Psoas muscle (tissue), 8 donors: ENCODE measurements around the gene SYS1. TPM values are rescaled to one million over a fixed set of nuclear protein-coding genes. Genes with fewer than 3 reads are reported as not detected.

Experiments used
- ATAC-seq, 4 donors: fragments of 200-7000 bp; cut with Tn5 transposase; one replicate each; pipeline ENCODE4 v1.9.1; 2020; ENCODE audit warnings: moderate library complexity in 3 of 4, mild to moderate bottlenecking in 2 of 4
- DNase-seq, 2 donors: peaks; one replicate each; pipeline ENCODE4 v3.0.0-alpha.2; 2020
- H3K27ac ChIP-seq: fragments of 200-600 bp; one replicate; pipeline ENCODE4 v1.8.0; 2022
- H3K27me3 ChIP-seq, 3 donors: fragments of 200-600 bp in 1 of 3; one replicate each; pipeline versions ENCODE4 v1.6.1 to v1.8.0; 2013 to 2022; ENCODE audit warnings: low read length in 2 of 3, mild to moderate bottlenecking in 2 of 3, moderate library complexity in 1 of 3; ENCODE audit not compliant: insufficient read depth in 3 of 3
- H3K36me3 ChIP-seq, 2 donors: fragments of 200-600 bp in 1 of 2; one replicate each; pipeline versions ENCODE4 v1.6.1 to v1.8.0; 2013 to 2022; ENCODE audit warnings: low read depth in 1 of 2, mild to moderate bottlenecking in 1 of 2, moderate library complexity in 1 of 2; ENCODE audit not compliant: insufficient read depth in 1 of 2
- H3K4me1 ChIP-seq: fragments of 200-600 bp; one replicate; pipeline ENCODE4 v1.8.0; 2022
- H3K4me3 ChIP-seq: fragments of 200-600 bp; one replicate; pipeline ENCODE4 v1.8.0; 2022; ENCODE audit warnings: mild to moderate bottlenecking
- H3K9me3 ChIP-seq: fragments of 200-600 bp; one replicate; pipeline ENCODE4 v1.8.0; 2022
- CTCF ChIP-seq: fragments of 200-600 bp; IDR thresholded peaks from one replicate; pipeline ENCODE4 v1.8.0; 2022; ENCODE audit warnings: antibody characterized with exemption
- WGBS, 3 donors: extraction: QIAGEN DNeasy Blood & Tissue Kit; methylation state at CpG; one replicate each; pipeline versions ENCODE4 v1.1.6 to v1.1.7; 2013; 5-methylcytosine and 5-hydroxymethylcytosine counted together
- intact Hi-C, 2 donors: fragments of 100-400 bp; cut with DNase I; formaldehyde crosslinking; loops; one replicate each; pipeline versions ENCODE4 v1.11.0 to v1.14.2; 2022
- polyA plus RNA-seq, 3 donors: library from polyadenylated mRNA; stranded (reverse); fragments of 200-250 nt; gene quantifications; one replicate each; pipeline ENCODE4 v1.2.3, GENCODE V29; 2013
- total RNA-seq, 4 donors: library from RNA; stranded (reverse); fragmentation: NEBNext Ultra II Directional in 2 of 4; extraction: Animal tissue kit (Norgen Biotek cat#: 25700) in 2 of 4; gene quantifications; one replicate each; pipeline versions ENCODE4 v1.2.1 to v1.2.4, GENCODE V29; 2021 to 2023
- donor health status: healthy with polysubstance abuse.
- donor health status: DM: no; HTN: no; CAD: no; lungs with moderate emphysema.
- donor health status: Bipolar disorder and iron deficiency.
- donor health status: healthy.
- donor health status: DM: yes; HTN: yes; CAD: no.
- donor health status: DM: no; HTN: no; CAD: no.
- donor health status: DM: no; HTN: no; CAD: no.
- donor health status: DM: yes; HTN: yes; CAD: no.

SYS1 gene
- total and polyA plus RNA-seq, 7 donors, result 17.1 to 73.3 (median 29.6) TPM

- H3K4me3 ChIP-seq, result no peak overlapping the region
- peaks cover 0 to 34% (median 8%) of the 10 kb centered on the region in 3 donors for H3K27me3 ChIP-seq
- no peak for TF ChIP-seq CTCF
- WGBS, 3 donors, result 59 to 71% (median 67%) methylated on average over 2 to 3 of the region's 3 CpGs
- H3K27ac ChIP-seq, result no peak overlapping the region
- ATAC-seq (no peak), DNase-seq (peak in 1 of 2 donors; percentile 15)
- intact Hi-C loops, result loop anchor here in 1 of 2 donors (2.0 kb wide), 3 partner anchors 57 to 453 kb away; no protein-coding TSS in a partner anchor
- H3K4me1 ChIP-seq, result no peaks in the 10 kb centered on the region
- no peaks in the 10 kb centered on the region for H3K36me3 ChIP-seq
- no peaks in the 10 kb centered on the region for H3K9me3 ChIP-seq
Measured at GRCh38 chr20:45317826-45318225, 45.1 kb upstream of the SYS1 start.

GRCh38 chr20:45318386-45318939 lies 44.5 kb upstream of the SYS1 start:
- 72 to 74% (median 73%) methylated on average over 7 of the region's 7 CpGs for WGBS, 3 donors

GRCh38 chr20:45318948-45319347 lies 44.0 kb upstream of the SYS1 start:
- Histone ChIP-seq H3K27me3 (peaks cover 0 to 34% (median 8%) of the 10 kb centered on the region in 3 donors), H3K9me3 (no peaks in the 10 kb centered on the region), H3K4me3 (no peak overlapping the region), H3K27ac (no peak overlapping the region), H3K36me3 (no peaks in the 10 kb centered on the region), H3K4me1 (peaks cover 3% of the 10 kb centered on the region)
- ATAC-seq (no peak), DNase-seq (peak in 1 of 2 donors; percentile 23)
- intact Hi-C loops, result loop anchor here (1.0 to 2.0 kb wide), 5 partner anchors 56 to 452 kb away; no protein-coding TSS in a partner anchor
- WGBS, 3 donors, result 81 to 92% (median 84%) methylated on average over 2 of the region's 2 CpGs
- TF ChIP-seq CTCF, result no peak

More at GRCh38 chr20:45318386-45318939, 44.5 kb upstream of the SYS1 start:
- intact Hi-C loops, result loop anchor here in 1 of 2 donors (2.0 kb wide), 3 partner anchors 56 to 452 kb away; no protein-coding TSS in a partner anchor
- H3K27ac ChIP-seq, result no peak overlapping the region
- H3K4me3 ChIP-seq, result no peak overlapping the region
- peaks cover 0 to 34% (median 8%) of the 10 kb centered on the region in 3 donors for H3K27me3 ChIP-seq
- no peak for ATAC-seq
- peak in 1 of 2 donors; percentile 27 for DNase-seq
- no peaks in the 10 kb centered on the region for H3K4me1 ChIP-seq
- H3K36me3 ChIP-seq, result no peaks in the 10 kb centered on the region
- no peak for TF ChIP-seq CTCF
- no peaks in the 10 kb centered on the region for H3K9me3 ChIP-seq

- intact Hi-C loops, result loop anchor here in 1 of 2 donors (5.0 kb wide), 1 partner anchor 51 kb away; no protein-coding TSS in a partner anchor
- TF ChIP-seq CTCF, result no peak
- H3K9me3 ChIP-seq, result no peaks in the 10 kb centered on the region
Measured at GRCh38 chr20:45320948-45321595, 41.9 kb upstream of the SYS1 start.

More at GRCh38 chr20:45320948-45321595, 41.9 kb upstream of the SYS1 start:
- H3K27ac ChIP-seq, result no peak overlapping the region
- peaks cover 0 to 17% (median 6%) of the 10 kb centered on the region in 3 donors for H3K27me3 ChIP-seq
- no peak overlapping the region for H3K4me3 ChIP-seq
- peaks cover 3% of the 10 kb centered on the region for H3K4me1 ChIP-seq
- peaks cover 0 to 13% of the 10 kb centered on the region in 2 donors for H3K36me3 ChIP-seq
- DNase-seq (peak in 1 of 2 donors; percentile 9), ATAC-seq (no peak)
- 60 to 87% (median 73%) methylated on average over 5 of the region's 5 CpGs for WGBS, 3 donors
